ENCODE data around the gene HMCN2. TPM values are rescaled to one million over a fixed set of nuclear protein-coding genes. Genes with fewer than 3 reads are reported as not detected.

HMCN2 gene
- total RNA-seq, 6 donors from 2014 or later = 0.76 to 7.3 (median 1.5) TPM

GRCh38 chr9:130473009-130473408 lies 207.4 kb downstream of the HMCN2 start:
- DNase-seq (no peak), ATAC-seq (ENCODE audit: low FRiP score in 2 of 2) (no peak)
- TF ChIP-seq EP300 (IDR thresholded peaks at IDR 0.05) (no peak), POLR2AphosphoS5 (IDR thresholded peaks at IDR 0.05) (no peak), CTCF (IDR thresholded peaks at IDR 0.05) (no peak), POLR2A (IDR thresholded peaks at IDR 0.05) (no peak)
- H3K27ac ChIP-seq = no peak overlapping the region
- H3K4me1 ChIP-seq = no peaks in the 10 kb centered on the region
- no peaks in the 10 kb centered on the region for H3K9me3 ChIP-seq
- WGBS, 2 donors = 82 to 87% methylated on average over 6 of the region's 6 CpGs
- H3K36me3 ChIP-seq = peaks cover 0 to 42% (median 16%) of the 10 kb centered on the region in 4 donors
- H3K4me3 ChIP-seq = no peak overlapping the region
- no peaks in the 10 kb centered on the region for H3K27me3 ChIP-seq

- H3K9me3 ChIP-seq = no peaks in the 10 kb centered on the region
- DNase-seq (no peak), ATAC-seq (ENCODE audit: low FRiP score in 2 of 2) (no peak)
- H3K4me1 ChIP-seq = no peaks in the 10 kb centered on the region
- no peak overlapping the region for H3K4me3 ChIP-seq
- H3K27me3 ChIP-seq = no peaks in the 10 kb centered on the region
- 73 to 83% methylated on average over 9 to 13 of the region's 13 CpGs for WGBS, 2 donors
- TF ChIP-seq POLR2A (IDR thresholded peaks at IDR 0.05) (no peak), POLR2AphosphoS5 (IDR thresholded peaks at IDR 0.05) (no peak), CTCF (IDR thresholded peaks at IDR 0.05) (no peak), EP300 (IDR thresholded peaks at IDR 0.05) (no peak)
- peaks cover 0 to 44% (median 16%) of the 10 kb centered on the region in 4 donors for H3K36me3 ChIP-seq
- no peak overlapping the region for H3K27ac ChIP-seq
Observed at GRCh38 chr9:130473566-130473965, 208.0 kb downstream of the HMCN2 start.

GRCh38 chr9:130474106-130474505 lies 208.5 kb downstream of the HMCN2 start:
- ATAC-seq (ENCODE audit: low FRiP score in 2 of 2) = no peak
- TF ChIP-seq CTCF (IDR thresholded peaks at IDR 0.05) = no peak
- TF ChIP-seq POLR2A (IDR thresholded peaks at IDR 0.05) = no peak
- TF ChIP-seq EP300 (IDR thresholded peaks at IDR 0.05) = no peak
- TF ChIP-seq POLR2AphosphoS5 (IDR thresholded peaks at IDR 0.05) = no peak
- WGBS, 2 donors = 73 to 79% methylated on average over 15 of the region's 15 CpGs
- Histone ChIP-seq H3K9me3 (no peaks in the 10 kb centered on the region), H3K4me3 (no peak overlapping the region), H3K4me1 (no peaks in the 10 kb centered on the region), H3K27ac (no peak overlapping the region), H3K27me3 (no peaks in the 10 kb centered on the region), H3K36me3 (peaks cover 0 to 46% (median 16%) of the 10 kb centered on the region in 4 donors)
- no peak for DNase-seq

- no peak for TF ChIP-seq CTCF (IDR thresholded peaks at IDR 0.05)
- no peak for TF ChIP-seq POLR2AphosphoS5 (IDR thresholded peaks at IDR 0.05)
- no peak for TF ChIP-seq POLR2A (IDR thresholded peaks at IDR 0.05)
- no peak for TF ChIP-seq EP300 (IDR thresholded peaks at IDR 0.05)
- no peak overlapping the region for H3K4me3 ChIP-seq
- 78 to 81% methylated on average over 20 to 21 of the region's 21 CpGs for WGBS, 2 donors
- H3K4me1 ChIP-seq = no peaks in the 10 kb centered on the region
- no peak overlapping the region for H3K27ac ChIP-seq
- no peaks in the 10 kb centered on the region for H3K27me3 ChIP-seq
- peaks cover 0 to 52% (median 10%) of the 10 kb centered on the region in 4 donors for H3K36me3 ChIP-seq
- DNase-seq (no peak), ATAC-seq (ENCODE audit: low FRiP score in 2 of 2) (no peak)
- no peaks in the 10 kb centered on the region for H3K9me3 ChIP-seq
Observed at GRCh38 chr9:130476151-130476730, 210.7 kb downstream of the HMCN2 start.

GRCh38 chr9:130477564-130477963 lies 212.0 kb downstream of the HMCN2 start:
- no peak overlapping the region for H3K4me3 ChIP-seq
- H3K27me3 ChIP-seq = no peaks in the 10 kb centered on the region
- DNase-seq = peak in 1 of 2 donors; percentile 70
- TF ChIP-seq CTCF (IDR thresholded peaks at IDR 0.05) (no peak), POLR2A (IDR thresholded peaks at IDR 0.05) (no peak), POLR2AphosphoS5 (IDR thresholded peaks at IDR 0.05) (no peak), EP300 (IDR thresholded peaks at IDR 0.05) (no peak)
- ATAC-seq (ENCODE audit: low FRiP score in 2 of 2) = no peak
- no peaks in the 10 kb centered on the region for H3K4me1 ChIP-seq
- 93 to 94% methylated on average over 9 to 12 of the region's 12 CpGs for WGBS, 2 donors
- H3K36me3 ChIP-seq = peaks cover 0 to 47% (median 9%) of the 10 kb centered on the region in 4 donors
- H3K9me3 ChIP-seq = no peaks in the 10 kb centered on the region
- no peak overlapping the region for H3K27ac ChIP-seq

Measured in upper lobe of left lung (tissue), 6 donors.